OCI-LY3 (cell line): ENCODE results near the gene ZAR1.
"Not testable (repeated sequence)": the region's sequence is repeated elsewhere in the genome, so short reads cannot be mapped to it uniquely, and the experiment has no call there.

Experiments used
- H2AFZ ChIP-seq: fragments of 200-600, 300-600 bp; shearing (Covaris generic); 2 replicates; pipeline ENCODE4 v1.6.0; 2014; ENCODE audit warnings: antibody characterized with exemption, low read depth, low read length
- H3K27ac ChIP-seq: fragments of 200-600, 300-600 bp; sonication (generic); 2 replicates; pipeline ENCODE4 v1.5.1; 2014; ENCODE audit warnings: mild to moderate bottlenecking, low read length, moderate library complexity, mixed read lengths
- H3K27me3 ChIP-seq: fragments of 200-600, 300-600 bp; sonication (generic); 2 replicates; pipeline ENCODE4 v1.6.1; 2014; ENCODE audit warnings: low read depth, low read length, mixed read lengths
- H3K36me3 ChIP-seq: fragments of 200-600, 300-600 bp; sonication (generic); replicated peaks from 2 replicates; pipeline ENCODE3; 2014; ENCODE audit warnings: low read depth, low read length, mixed read lengths
- H3K4me1 ChIP-seq: fragments of 300-600, 200-600 bp; sonication (generic); 2 replicates; pipeline ENCODE4 v1.6.1; 2014; ENCODE audit warnings: low read length, mixed read lengths
- H3K4me2 ChIP-seq: fragments of 200-600, 300-600 bp; sonication (generic); 2 replicates; pipeline ENCODE4 v1.6.1; 2014; ENCODE audit warnings: low read length, mixed read lengths
- H3K4me3 ChIP-seq: fragments of 300-600, 200-600 bp; sonication (generic); 2 replicates; pipeline ENCODE4 v1.5.1; 2014; ENCODE audit warnings: antibody characterized with exemption, mild to moderate bottlenecking, low read length, moderate library complexity
- H3K79me2 ChIP-seq: fragments of 300-600, 200-600 bp; shearing (Covaris generic); 2 replicates; pipeline ENCODE4 v1.6.1; 2014; ENCODE audit warnings: mild to moderate bottlenecking, low read length, mixed read lengths
- H3K9ac ChIP-seq: fragments of 300-600, 200-600 bp; shearing (Covaris generic); 2 replicates; pipeline ENCODE4 v1.6.0; 2014; ENCODE audit warnings: mild to moderate bottlenecking, low read length, moderate library complexity
- H3K9me3 ChIP-seq: fragments of 200-600, 300-600 bp; shearing (Covaris generic); 2 replicates; pipeline ENCODE4 v1.6.1; 2014; ENCODE audit warnings: low read length, mixed read lengths; ENCODE audit not compliant: insufficient read depth
- H4K20me1 ChIP-seq: fragments of 200-600, 300-600 bp; sonication (generic); 2 replicates; pipeline ENCODE4 v1.6.1; 2016; ENCODE audit warnings: low read length, mixed read lengths; ENCODE audit not compliant: insufficient read depth
- EZH2phosphoT487 ChIP-seq: fragments of 200-600 bp; shearing (Covaris generic); IDR thresholded peaks from 2 replicates; pipeline ENCODE4 v1.6.1; 2018; ENCODE audit warnings: antibody characterized with exemption, mixed run types, low read depth
- TF ChIP-seq, protein P1 (sequence below): fragments of 200-600, 300-600 bp; sonication (generic); IDR thresholded peaks from 2 replicates; pipeline ENCODE4 v1.5.1; 2014; ENCODE audit warnings: antibody characterized with exemption, low read length, low read depth

Gene ZAR1

DNA sequence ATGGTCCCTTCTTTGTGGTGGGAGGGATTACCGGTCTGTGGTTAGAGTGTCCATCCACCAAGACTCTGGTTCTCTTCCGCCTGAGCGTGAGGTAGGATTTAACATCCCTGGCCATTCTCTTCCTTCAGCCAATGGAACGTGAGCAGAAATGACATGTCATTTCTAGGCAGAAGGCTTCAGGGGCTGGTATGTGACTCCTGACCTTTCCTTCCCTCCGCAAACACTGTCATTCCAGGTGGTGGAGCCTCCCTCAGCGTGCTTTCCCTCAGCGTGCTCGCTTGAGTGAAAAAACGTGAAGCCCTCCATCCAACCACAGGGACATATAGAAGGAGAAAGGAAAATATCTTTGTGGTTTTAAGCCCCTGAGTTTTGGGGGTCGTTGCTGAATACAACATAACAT lies 40.9 kb upstream of the ZAR1 start:
- Histone ChIP-seq H2AFZ (no peak overlapping the region), H3K36me3 (no peaks in the 10 kb centered on the region), H4K20me1 (no peaks in the 10 kb centered on the region), H3K27me3 (no peaks in the 10 kb centered on the region), H3K4me2 (no peak overlapping the region), H3K27ac (no peak overlapping the region), H3K9me3 (no peaks in the 10 kb centered on the region), H3K9ac (no peak overlapping the region), H3K79me2 (no peaks in the 10 kb centered on the region), H3K4me3 (no peak overlapping the region), H3K4me1 (no peaks in the 10 kb centered on the region)
- no peak for TF ChIP-seq EZH2phosphoT487
- TF ChIP-seq, protein P1, sequence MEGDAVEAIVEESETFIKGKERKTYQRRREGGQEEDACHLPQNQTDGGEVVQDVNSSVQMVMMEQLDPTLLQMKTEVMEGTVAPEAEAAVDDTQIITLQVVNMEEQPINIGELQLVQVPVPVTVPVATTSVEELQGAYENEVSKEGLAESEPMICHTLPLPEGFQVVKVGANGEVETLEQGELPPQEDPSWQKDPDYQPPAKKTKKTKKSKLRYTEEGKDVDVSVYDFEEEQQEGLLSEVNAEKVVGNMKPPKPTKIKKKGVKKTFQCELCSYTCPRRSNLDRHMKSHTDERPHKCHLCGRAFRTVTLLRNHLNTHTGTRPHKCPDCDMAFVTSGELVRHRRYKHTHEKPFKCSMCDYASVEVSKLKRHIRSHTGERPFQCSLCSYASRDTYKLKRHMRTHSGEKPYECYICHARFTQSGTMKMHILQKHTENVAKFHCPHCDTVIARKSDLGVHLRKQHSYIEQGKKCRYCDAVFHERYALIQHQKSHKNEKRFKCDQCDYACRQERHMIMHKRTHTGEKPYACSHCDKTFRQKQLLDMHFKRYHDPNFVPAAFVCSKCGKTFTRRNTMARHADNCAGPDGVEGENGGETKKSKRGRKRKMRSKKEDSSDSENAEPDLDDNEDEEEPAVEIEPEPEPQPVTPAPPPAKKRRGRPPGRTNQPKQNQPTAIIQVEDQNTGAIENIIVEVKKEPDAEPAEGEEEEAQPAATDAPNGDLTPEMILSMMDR, result no peak

DNA sequence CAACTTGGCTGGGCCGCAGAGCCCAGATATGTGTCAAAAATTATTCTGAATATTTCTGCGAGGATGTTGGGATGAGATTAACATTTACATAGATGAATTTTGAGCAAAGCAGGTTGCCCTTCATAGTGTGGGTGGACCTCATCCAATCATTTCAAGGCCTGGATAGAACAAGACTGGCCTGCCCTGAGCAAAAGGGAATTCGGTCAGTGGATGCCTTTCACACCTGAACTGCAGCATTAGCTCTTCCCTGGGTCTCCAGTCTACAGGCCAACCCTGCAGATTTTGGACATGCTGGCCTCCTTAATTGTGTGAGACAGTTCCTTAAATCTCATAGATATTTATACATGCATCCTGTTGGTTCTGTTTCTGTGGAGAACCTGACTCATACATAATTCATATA lies 39.3 kb upstream of the ZAR1 start:
- H3K27ac ChIP-seq, result no peak overlapping the region
- no peaks in the 10 kb centered on the region for H3K4me1 ChIP-seq
- TF ChIP-seq, protein P1, result no peak
- no peak for TF ChIP-seq EZH2phosphoT487
- H3K4me2 ChIP-seq, result no peak overlapping the region
- H3K79me2 ChIP-seq, result no peaks in the 10 kb centered on the region
- H3K9ac ChIP-seq, result no peak overlapping the region
- H3K27me3 ChIP-seq, result no peaks in the 10 kb centered on the region
- H3K9me3 ChIP-seq, result no peaks in the 10 kb centered on the region
- H3K4me3 ChIP-seq, result no peak overlapping the region
- no peak overlapping the region for H2AFZ ChIP-seq
- no peaks in the 10 kb centered on the region for H3K36me3 ChIP-seq
- H4K20me1 ChIP-seq, result no peaks in the 10 kb centered on the region

DNA sequence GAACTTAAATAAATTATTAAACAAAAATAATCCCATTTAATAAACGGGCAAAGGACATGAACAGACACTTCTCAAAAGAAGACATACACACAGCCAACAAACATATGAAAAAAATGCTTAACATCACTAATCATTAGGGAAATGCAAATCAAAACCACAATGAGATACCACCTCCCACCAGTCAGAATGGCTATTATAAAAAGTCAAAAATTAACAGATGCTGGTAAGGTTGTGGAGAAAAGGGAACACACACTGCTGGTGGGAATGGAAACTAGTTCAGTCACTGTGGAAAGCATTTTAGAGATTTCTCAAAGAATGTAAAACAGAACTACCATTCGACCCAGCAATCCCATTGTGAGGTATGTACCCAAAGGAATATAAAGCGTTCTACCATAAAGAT lies 38.4 kb upstream of the ZAR1 start:
- H3K9me3 ChIP-seq, H3K27me3 ChIP-seq, H3K79me2 ChIP-seq, H2AFZ ChIP-seq, H3K9ac ChIP-seq, H4K20me1 ChIP-seq, H3K4me2 ChIP-seq, H3K4me1 ChIP-seq, H3K4me3 ChIP-seq, H3K27ac ChIP-seq, H3K36me3 ChIP-seq: not testable (repeated sequence)

- Histone ChIP-seq H3K9ac (no peak overlapping the region), H3K4me3 (no peak overlapping the region), H3K79me2 (no peaks in the 10 kb centered on the region), H2AFZ (no peak overlapping the region), H3K27ac (no peak overlapping the region), H3K36me3 (no peaks in the 10 kb centered on the region), H3K4me2 (no peak overlapping the region), H3K4me1 (no peaks in the 10 kb centered on the region), H3K9me3 (no peaks in the 10 kb centered on the region), H4K20me1 (no peaks in the 10 kb centered on the region), H3K27me3 (no peaks in the 10 kb centered on the region)
- TF ChIP-seq EZH2phosphoT487, result no peak
- TF ChIP-seq, protein P1, result no peak
Measured at GRCh38 chr4:48454591-48454990, 35.5 kb upstream of the ZAR1 start.

DNA sequence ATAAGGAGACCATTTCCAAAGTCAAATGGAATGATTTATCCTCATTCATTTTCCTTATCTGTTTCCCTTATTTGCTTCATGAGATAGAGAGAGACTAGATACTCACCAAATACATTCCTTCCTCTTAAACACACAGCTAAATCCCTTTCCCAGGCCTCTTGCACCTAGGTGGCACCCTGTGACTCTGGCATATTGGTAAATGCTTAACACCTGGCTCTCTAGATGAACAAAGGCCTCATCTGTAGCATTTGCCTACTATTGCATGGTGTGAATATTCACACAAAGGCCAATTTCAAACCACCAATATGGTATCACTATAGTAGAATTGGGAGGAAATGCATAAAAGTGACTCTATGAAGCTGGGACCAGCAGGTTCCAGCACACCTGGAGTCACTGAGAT lies 29.1 kb upstream of the ZAR1 start:
- Histone ChIP-seq H3K9ac (no peak overlapping the region), H3K9me3 (no peaks in the 10 kb centered on the region), H3K4me3 (no peak overlapping the region), H3K27ac (no peak overlapping the region), H2AFZ (no peak overlapping the region), H3K36me3 (no peaks in the 10 kb centered on the region), H3K27me3 (no peaks in the 10 kb centered on the region), H3K4me2 (no peak overlapping the region), H4K20me1 (no peaks in the 10 kb centered on the region), H3K79me2 (no peaks in the 10 kb centered on the region), H3K4me1 (no peaks in the 10 kb centered on the region)
- TF ChIP-seq, protein P1, result no peak
- TF ChIP-seq EZH2phosphoT487, result no peak
